Measurements from ENCODE around the gene CTNNBL1.

GRCh38 chr20:37804584-37805566 lies 111.0 kb downstream of the CTNNBL1 start:
- TF ChIP-seq CTCF (IDR thresholded peaks at IDR 0.05; ENCODE audit: extremely low read depth in 1 of 2, insufficient read depth in 1 of 2, low read depth in 1 of 2, low read length in 2 of 2): no peak
- TF ChIP-seq EZH2 (IDR thresholded peaks at IDR 0.05; ENCODE audit: borderline replicate concordance, low read depth, low read length, severe bottlenecking): no peak
- no peak for TF ChIP-seq POLR2AphosphoS5 (IDR thresholded peaks at IDR 0.05; ENCODE audit: insufficient read depth, low read depth, low read length)
- no peak for TF ChIP-seq POLR2A (IDR thresholded peaks at IDR 0.05; ENCODE audit: low read depth, low read length)
- no peak for TF ChIP-seq MAX (IDR thresholded peaks at IDR 0.05; ENCODE audit: insufficient read depth, insufficient read length)
- no peak for TF ChIP-seq MYC (IDR thresholded peaks at IDR 0.05; ENCODE audit: low read depth, low read length)
